Left hindlimb (tissue), 1 donor: ENCODE results near the gene PTRHD1.
A peak's percentile ranks its signal among the peaks of the same experiment; 100 is the strongest.
"Not testable (repeated sequence)": the region's sequence is repeated elsewhere in the genome, so short reads cannot be mapped to it uniquely, and the experiment has no call there.

Source experiments
- DNase-seq: peaks from one replicate; pipeline ENCODE4 v3.0.0-alpha.2; 2018

Gene PTRHD1

DNA sequence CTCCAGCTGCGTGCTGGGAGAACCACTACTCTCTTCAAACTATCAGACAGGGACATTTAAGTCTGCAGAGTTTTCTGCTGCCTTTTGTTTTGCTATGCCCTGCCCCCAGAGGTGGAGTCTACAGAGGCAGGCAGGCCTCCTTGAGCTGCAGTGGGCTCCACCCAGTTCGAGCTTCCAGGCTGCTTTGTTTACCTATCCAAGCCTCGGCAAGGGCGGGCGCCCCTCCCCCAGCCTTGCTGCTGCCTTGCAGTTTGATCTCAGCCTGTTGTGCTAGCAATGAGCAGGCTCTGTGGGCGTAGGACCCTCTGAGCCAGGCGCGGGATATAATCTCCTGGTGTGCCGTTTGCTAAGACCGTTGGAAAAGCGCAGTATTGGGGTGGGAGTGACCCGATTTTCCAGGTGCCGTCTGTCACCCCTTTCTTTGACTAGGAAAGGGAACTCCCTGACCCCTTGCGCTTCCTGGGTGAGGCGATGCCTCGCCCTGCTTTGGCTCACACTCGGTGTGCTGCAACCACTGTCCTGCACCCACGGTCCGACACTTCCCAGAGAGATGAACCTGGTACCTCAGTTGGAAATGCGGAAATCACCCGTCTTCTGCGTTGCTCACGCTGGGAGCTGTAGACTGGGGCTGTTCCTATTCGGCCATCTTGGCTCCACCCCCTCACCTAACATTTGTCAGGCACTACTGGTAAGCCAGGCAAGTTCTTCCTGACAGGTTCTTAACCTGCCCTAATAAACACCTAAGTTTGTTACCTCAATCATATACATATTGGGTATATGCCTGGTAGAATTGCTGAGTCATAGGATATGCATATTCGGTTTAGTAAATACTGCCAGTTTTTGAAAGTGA, 12.8 kb upstream of the PTRHD1 start:
- not testable (repeated sequence) for DNase-seq

DNA sequence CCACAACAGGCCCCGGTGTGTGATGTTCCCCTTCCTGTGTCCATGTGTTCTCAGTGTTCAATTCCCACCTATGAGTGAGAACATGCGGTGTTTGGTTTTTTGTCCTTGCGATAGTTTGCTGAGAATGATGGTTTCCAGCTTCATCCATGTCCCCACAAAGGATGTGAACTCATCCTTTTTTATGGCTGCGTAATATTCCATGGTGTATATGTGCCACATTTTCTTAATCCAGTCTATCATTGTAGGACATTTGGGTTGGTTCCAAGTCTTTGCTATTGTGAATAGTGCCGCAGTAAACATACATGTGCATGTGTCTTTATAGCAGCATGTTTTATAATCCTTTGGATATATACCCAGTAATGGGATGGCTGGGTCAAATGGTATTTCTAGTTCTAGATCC, 7.3 kb upstream of the PTRHD1 start:
- not testable (repeated sequence) for DNase-seq

DNA sequence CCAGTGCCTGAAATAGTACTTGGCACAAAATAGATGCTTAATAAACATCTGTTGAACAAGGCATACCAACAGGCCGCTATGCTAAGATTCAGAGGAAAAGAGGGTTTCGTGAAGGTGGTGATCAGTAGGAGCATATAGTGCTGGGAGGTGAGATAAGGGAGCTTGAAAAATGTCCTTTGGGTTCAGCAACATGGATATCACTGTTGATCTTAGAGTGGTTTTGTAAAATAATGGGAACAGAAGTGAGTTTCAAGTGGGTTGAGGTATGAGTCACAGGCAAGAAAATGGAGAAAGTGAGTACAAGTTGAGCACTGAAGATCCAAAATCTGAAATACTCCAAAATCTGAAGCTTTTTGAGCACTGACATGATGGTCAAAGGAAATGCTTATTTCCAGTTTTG, 4.5 kb upstream of the PTRHD1 start:
- no peak for DNase-seq

DNA sequence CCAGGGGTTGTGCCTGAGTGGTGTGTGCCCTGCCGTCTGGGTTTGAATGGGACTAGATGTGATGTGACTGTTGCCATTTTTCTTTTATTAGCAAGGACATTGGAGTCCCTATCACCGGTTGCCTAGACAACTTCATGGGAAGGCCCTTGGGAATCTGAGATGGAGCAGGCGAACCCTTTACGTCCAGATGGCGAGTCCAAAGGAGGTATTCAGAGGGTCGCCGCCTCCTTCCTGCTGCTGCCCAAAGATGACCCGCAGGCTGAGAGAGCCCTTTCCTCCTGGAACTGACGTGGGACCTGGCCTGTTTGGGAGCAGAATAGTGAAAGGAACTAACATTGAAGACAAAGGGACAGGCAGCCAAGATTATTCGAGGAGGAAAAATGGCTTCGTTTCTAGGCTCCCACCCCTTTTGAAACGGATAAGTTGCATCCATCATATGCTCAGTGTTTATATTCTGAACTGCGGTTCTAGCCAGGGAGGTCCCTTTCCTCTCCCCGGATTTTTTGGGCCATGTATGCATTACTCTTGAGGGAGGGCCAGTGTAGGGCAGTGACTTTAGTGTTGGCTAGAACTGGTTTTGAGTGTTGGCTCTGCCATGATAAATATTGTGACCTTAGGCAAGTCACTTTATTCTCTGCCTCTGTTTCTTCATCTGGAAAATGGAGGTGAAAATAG, 707 bp upstream of the PTRHD1 start:
- peak; percentile 53 for DNase-seq

DNA sequence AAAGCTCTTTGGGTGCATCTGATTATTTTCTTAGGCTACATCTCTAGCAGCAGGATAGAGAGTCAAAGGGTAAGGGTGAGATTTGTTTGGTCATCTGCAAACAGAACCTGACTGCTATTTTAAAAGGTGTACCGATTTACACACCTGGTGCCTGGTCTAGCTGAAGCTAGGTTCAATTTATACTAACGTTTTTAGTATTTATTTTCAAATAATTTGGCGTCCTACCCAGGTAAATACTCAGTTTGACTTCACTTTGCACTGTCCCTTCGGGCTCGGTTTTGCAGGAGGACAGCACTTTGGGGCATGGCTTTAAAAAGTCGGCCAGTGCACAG, 683 bp downstream of the PTRHD1 start:
- no peak for DNase-seq

DNA sequence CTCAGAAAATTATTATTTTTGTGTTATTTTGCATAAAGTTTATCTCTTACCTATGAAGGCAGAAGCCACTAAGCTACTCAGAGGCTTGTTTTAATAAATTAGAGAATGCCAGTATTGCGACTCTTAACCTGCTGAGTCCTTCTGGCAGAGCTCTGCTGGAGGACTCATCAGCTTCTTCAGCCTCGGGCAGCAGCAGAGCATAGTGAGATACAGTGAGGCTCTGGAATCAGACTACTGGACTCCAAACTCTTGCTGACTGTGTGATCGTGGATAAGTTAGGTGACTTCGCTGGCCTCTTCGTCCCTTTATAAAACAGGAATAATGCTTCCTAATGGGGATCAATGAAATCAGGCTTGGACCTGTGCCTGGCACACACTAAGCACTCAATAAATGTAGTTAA, 1.7 kb downstream of the PTRHD1 start:
- DNase-seq, result no peak

DNA sequence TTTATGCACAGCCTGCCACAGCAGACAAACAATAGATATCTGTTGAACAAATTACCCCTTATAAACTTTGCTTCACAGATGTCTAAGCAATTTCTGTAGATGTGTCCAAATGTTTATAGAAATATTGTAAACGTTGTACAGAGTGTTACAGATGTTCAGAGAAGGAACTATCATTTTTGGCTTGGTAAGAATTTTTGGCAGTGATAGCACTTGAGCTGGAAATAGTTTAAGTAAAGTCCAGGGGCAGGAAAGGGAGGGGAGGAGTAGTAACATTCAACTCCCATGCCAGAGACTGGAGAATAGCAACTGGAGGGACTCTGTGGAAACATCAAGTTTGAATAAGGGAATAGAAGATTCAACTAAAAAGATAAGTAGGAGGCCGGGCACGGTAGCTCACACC, 4.4 kb downstream of the PTRHD1 start:
- no peak for DNase-seq

DNA sequence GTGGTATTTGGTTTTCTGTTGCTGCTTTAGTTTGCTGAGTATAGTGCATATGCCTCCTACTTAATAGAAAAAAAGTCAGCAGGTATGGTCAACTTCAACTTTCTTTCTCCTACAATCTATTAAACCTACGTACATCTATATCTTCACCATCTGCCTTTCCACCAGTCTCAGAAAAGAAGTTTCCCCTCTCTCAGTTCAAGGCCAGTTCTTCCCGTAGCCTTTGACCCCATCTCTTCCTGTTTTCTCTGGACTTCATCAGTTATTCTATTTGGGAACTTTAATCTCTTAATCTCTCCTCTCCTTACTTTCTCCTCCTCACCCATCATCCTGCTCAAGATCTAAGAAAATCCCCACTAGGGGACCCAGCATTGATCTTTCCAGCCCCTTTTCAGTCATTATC, 5.7 kb downstream of the PTRHD1 start:
- DNase-seq, result no peak

DNA sequence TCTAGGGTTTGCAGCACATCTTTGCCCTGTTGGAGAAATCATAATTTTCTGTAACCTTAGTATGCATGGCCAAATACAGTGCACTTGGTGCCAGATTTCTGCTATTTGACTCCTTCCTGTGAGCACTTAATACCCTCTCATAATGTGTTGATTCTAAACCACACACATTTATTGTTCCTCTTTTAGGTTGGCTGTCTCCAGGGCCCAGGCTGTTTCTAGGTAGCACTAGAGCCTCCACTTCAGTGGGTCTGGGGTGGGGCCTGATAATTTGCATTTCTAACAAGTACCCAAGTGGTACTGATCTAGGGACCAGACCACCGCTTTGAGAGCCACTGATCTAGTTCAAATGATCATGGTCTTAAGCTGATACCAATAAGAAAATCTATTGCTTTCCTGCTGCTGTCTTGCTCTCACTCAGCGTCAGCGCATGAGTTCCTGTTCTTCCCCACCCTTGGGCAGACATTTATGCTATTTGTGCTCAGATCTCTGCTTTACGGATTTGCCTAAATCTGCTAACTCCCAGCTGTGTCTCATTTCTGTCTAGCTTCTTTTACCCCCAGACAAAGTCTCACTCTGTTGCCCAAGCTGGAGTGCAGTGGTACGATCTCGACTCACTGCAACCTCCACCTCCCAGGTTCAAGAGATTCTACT, 7.4 kb downstream of the PTRHD1 start:
- no peak for DNase-seq

DNA sequence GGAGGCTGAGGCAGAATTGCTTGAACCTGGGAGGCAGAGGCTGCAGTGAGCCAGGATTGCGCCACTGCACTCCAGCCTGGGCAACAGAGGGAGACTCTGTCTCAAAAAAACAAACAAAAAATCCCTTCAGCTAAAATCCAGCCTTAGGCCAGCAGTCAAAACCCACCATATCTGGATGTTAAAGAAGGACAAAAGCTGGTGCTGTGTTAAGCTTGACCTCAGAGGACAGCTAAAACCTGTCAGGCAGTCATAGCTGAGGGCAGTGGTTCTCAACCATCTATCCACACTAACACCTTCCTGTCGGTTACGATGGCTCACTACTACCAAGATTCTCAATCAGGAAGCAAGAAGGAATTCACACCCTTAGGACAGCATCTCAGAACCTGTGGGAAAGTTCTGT, 9.6 kb downstream of the PTRHD1 start:
- no peak for DNase-seq

DNA sequence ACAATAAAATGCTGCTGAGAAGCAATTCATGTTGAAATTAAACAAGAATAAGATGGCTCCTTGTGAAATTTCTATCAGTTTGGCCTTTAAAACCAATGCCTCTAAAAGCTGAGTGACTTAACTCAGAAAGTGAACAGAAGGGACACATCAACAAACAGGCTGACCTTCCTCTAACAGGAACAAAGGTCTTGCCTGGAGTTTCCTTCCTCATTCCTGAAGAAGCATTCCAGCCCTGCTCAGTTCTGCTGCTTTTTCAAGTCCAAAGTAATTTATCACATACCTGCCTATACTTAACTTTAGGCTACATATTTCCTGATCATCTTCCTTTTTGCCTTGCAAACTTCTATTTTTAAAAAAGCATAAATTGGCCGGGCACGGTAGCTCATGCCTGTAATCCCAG, 14.1 kb downstream of the PTRHD1 start:
- DNase-seq, result no peak

DNA sequence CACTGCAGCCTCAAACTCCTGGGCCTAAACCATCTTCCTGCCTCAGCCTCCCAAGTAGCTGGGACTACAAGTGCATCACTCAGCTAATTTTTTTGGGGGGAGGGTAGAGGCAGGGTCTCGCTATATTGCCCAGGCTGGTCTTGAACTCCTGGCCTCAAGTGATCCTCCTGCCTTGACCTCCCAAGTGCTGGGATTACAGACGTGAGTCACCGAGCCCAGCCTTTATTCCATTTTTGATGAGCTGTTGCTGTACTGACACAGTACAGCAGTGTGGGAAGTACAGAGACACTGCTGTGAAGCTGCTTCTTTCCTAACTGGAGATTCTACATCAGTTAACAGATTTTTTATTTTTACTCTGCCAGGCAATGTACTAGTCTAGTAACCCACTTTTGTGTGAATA, 18.8 kb downstream of the PTRHD1 start:
- DNase-seq, result no peak

DNA sequence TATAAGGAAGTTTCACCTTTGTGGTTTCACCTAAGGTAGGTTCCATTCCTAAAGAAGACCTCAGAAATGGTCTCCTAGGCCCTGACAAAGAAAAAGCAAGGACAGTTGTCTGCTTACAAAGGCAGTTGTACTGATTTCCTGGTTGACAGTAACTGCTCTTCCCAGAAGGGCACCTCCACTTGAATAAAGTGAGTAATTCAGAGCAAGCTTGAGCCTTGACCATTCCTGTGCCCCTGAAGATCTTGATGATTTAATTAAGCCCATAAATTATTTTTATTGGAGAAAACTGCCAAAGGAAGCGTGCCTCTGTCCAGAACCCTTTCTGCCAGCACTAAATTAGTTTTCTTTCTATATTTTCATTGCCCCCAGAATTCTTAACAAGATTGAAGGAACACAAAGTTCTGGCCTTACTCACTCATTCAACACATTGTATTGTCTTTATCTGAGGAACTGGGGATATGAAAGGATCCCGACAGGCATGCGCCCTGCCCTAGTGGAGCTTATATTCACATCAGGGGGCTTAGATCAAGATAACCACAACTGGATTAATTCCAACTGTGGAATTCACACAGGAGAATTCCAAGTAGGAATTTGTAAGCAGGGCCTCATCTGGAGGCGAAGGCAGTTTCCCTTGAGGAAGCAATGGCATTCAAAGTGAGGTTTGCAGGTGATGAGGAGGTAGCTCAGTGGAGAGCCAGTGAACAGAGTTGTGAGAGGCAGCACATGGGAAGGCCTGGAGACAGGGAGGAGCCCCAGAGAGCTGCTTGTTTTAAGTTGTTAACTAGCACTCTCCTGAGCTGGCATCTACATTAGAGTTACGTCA, 21.2 kb downstream of the PTRHD1 start:
- no peak for DNase-seq

DNA sequence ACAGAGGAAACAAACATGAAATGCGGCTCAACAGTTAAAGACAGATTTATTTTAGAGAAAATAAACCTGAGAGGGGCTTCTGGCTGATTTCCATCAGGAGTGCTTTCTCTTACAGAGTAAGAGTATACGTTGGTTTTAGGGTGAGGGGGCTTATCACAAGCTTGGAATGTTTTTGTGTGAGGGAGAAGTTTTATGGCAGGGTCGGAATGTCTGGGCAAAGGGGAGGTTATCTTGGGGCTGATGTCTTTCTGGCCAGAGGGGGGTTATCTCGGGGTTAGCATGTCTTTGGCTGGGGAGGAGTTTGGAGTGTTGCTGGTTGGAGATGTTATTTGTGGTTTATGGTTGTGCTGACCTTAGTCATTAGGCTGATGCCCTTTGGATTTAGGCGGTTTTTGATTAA, 22.1 kb downstream of the PTRHD1 start:
- DNase-seq, result no peak

DNA sequence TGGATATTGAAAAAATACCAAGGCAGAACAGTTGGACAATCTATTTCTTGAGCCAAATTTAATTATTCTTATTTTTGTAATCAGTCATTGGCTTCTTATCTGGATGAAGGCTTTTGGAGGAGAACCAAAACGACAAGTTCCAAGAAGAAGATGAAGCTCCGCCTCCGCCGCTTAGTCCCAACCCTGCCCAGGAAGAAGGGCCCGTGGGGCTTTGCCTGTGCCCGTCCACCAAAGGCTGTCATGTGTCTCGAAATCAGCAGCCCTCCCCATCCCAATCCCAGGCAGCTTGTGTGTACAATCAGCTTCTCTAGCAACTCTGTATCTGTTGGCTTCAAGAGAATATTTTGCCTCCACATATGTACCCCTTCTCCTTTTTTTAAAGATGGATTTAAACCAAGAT, 24.6 kb downstream of the PTRHD1 start:
- no peak for DNase-seq

DNA sequence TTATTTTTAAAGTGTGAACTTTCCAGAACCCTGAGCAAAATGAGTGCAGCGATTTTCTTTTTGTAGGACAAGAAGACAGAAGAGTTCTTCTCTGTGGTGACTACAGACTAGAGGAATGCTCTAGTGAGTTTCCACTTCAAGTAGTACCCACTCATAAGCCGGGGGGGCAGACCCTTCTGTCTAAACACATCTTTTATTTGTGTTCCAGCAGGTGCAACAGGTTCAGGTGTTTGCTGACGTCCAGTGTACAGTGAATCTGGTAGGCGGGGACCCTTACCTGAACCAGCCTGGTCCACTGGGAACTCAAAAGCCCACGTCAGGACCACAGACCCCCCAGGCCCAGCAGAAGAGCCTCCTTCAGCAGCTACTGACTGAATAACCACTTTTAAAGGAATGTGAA, 25.2 kb downstream of the PTRHD1 start:
- no peak for DNase-seq

DNA sequence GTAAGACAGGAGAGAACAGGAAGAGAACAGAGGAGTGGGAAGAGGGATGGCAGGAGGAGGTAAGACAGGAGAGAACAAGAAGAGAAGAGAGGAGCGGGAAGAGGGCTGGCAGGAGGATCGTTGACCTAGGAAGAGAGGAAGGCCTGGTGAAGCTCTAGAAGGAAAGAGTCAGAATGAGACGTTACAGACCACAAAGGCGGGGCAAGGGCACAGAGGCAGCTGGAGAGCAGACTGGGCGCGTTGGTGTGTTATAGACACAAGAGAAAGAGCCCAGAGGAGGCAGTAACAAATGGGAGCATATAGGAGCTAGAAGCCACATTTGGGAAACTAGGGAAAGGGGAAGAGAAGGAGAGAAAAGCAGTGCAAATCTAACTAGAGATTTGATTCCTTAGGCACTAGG, 26.6 kb downstream of the PTRHD1 start:
- DNase-seq, result peak; percentile 41

DNA sequence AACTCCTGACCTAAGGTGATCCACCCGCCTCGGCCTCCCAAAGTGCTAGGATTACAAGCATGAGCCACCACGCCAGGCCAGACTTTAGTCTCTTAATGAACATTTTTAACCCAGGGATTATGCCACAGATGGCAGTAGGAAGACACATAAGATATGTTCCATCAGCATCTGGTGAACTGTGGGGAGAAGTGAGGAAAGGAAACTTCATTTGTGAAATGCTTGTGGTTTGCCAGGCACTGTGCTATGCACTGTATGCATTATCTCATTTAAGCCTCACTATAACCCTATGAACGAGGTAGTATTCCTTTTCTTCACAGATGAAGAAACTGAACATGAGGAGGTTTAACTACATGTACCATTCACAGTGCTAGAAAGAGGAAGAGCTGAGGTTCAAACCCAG, 29.3 kb downstream of the PTRHD1 start:
- DNase-seq, result no peak

DNA sequence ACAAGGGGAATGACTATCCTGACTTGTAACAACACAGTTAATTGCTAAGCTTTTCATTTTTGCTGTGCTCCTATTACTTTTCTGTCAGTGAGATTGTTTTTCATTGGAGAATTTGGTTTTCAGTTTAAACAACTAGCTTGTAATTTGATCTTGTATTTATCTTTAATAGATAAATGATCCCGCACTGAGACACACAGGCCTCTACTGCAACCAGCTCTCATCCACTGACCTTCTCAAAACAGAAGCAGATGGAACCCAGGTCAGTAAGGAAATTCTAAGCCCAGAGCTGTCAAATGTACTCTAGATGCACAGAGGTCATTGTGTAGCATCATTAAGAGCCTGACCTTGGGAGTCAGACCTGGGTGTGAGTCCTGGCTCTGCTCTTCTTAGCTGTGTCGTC, 30.7 kb downstream of the PTRHD1 start:
- no peak for DNase-seq

DNA sequence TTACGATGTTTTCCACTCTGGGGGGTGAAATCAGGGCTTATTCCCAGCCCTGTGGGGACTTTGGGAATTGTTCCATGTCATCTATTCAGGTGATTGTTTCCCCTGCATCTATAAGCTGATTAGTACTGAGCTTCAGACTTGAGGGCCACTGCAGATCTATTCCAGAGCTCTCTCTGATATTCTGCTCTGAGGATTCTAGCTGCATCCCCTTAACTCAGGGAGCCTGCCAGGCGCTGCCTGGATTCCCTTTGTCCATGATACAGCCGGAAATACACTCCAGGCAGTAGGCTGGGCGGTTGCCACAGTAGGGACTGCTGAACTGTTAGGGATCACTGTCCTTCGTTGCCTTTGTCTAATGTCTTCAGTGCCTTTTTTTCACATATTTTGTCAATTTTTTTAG, 31.3 kb downstream of the PTRHD1 start:
- no peak for DNase-seq

DNA sequence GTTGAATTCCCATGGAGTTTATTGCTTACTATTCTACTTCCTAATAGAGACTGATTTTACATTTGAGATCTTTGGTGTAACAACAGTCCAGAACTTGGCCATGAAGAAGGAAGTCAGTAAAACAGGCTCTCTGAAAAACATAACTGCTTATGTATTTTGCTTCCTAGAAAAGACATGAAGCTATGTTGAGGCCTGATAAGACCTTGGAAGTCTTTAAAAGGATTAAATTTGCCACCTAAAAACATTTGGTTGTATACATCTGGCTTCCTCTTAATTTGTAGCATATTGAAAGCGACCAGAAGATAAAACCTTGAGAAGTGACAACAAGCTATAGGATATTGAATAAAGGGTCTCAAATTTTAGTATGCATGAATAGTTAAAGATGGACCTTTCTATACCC, 36.4 kb downstream of the PTRHD1 start:
- no peak for DNase-seq

DNA sequence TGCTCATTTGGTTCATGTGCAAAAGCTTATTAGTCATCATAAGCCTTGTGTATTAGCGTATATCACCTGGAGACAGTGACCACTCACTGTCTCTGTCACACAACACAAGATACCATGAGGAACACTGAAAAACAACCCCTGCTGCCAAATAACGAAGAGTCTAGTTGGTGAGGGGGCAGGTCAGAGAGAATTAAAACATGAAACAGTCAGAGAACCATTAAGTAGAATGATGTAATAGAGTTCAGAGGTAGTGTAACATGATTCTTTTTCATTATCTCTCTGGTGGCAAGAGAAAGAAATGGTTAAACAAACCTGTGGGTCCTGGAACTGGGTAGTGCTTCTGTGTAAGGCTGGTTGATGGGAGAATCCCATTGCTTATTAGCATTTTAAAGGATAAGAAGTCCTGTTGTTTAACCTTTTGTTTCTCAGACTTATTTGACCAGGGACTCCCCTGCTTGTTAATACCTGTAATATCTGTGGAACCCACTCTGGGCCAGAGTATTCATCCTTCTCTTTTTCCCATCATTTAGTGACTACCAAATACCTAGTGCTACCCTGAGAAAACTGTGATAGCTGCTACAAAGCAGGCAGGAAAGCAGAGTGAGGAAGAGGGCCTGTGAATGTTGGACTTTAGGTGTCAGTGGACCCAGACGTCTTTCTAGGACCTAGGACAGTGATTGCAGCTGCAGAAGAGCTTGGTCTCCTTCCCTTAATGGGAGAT, 38.0 kb downstream of the PTRHD1 start:
- DNase-seq, result no peak
